BE2C (cell line): Measurements from ENCODE around the gene CLASP1.

Source experiments
- DNase-seq: peaks from one replicate; pipeline ENCODE4 v3.0.0-alpha.2; 2020
- H3K27me3 ChIP-seq: fragments of 250-450 bp; sonication (Bioruptor Pico); 2 replicates; pipeline ENCODE4 v1.5.1; 2020; ENCODE audit warnings: mild to moderate bottlenecking
- H3K36me3 ChIP-seq: fragments of 250-450 bp; sonication (Bioruptor Pico); 2 replicates; pipeline ENCODE4 v1.5.1; 2020; ENCODE audit warnings: mild to moderate bottlenecking
- H3K4me1 ChIP-seq: fragments of 250-450 bp; sonication (Bioruptor Pico); 2 replicates; pipeline ENCODE4 v1.5.1; 2020
- H3K4me3 ChIP-seq: 2 replicates; pipeline ENCODE4 v1.5.1; 2011; ENCODE audit warnings: low read depth, low read length
- H3K9me3 ChIP-seq: fragments of 250-450 bp; sonication (Bioruptor Pico); 2 replicates; pipeline ENCODE4 v1.5.1; 2020
- CTCF ChIP-seq: IDR thresholded peaks from 2 replicates; pipeline ENCODE4 v1.5.1; 2012; ENCODE audit warnings: mild to moderate bottlenecking, low read depth, low read length

The CLASP1 gene

GRCh38 chr2:121429927-121430520, 219.2 kb downstream of the CLASP1 start:
- H3K36me3 ChIP-seq, result 0 out of 2 replicates have a peak, but pooled peaks cover 8% of the 10 kb centered on the region
- H3K4me1 ChIP-seq, result no peaks in the 10 kb centered on the region
- no peak for DNase-seq
- TF ChIP-seq CTCF, result no peak
- H3K27me3 ChIP-seq, result no peaks in the 10 kb centered on the region
- H3K4me3 ChIP-seq, result no peak overlapping the region
- no peaks in the 10 kb centered on the region for H3K9me3 ChIP-seq

- no peak for DNase-seq
- Histone ChIP-seq H3K9me3 (no peaks in the 10 kb centered on the region), H3K4me1 (no peaks in the 10 kb centered on the region), H3K4me3 (no peak overlapping the region), H3K36me3 (0 out of 2 replicates have a peak, but pooled peaks cover 8% of the 10 kb centered on the region), H3K27me3 (no peaks in the 10 kb centered on the region)
- no peak for TF ChIP-seq CTCF
These were observed 220.0 kb downstream of the CLASP1 start for GRCh38 chr2:121429119-121429903.

GRCh38 chr2:121427187-121427689, 222.0 kb downstream of the CLASP1 start:
- Histone ChIP-seq H3K36me3 (0 out of 2 replicates have a peak, but pooled peaks cover 8% of the 10 kb centered on the region), H3K4me3 (no peak overlapping the region), H3K9me3 (no peaks in the 10 kb centered on the region), H3K27me3 (no peaks in the 10 kb centered on the region), H3K4me1 (no peaks in the 10 kb centered on the region)
- no peak for TF ChIP-seq CTCF
- DNase-seq, result no peak

- H3K27me3 ChIP-seq, result no peaks in the 10 kb centered on the region
- H3K4me1 ChIP-seq, result no peaks in the 10 kb centered on the region
- no peaks in the 10 kb centered on the region for H3K9me3 ChIP-seq
- no peak for DNase-seq
- H3K4me3 ChIP-seq, result no peak overlapping the region
- H3K36me3 ChIP-seq, result no peaks in the 10 kb centered on the region; the same call in 1 of the 2 replicates
- TF ChIP-seq CTCF, result no peak
These were observed 228.8 kb downstream of the CLASP1 start for GRCh38 chr2:121420486-121420885.

- Histone ChIP-seq H3K9me3 (no peaks in the 10 kb centered on the region), H3K27me3 (no peaks in the 10 kb centered on the region), H3K4me3 (no peak overlapping the region), H3K4me1 (no peaks in the 10 kb centered on the region), H3K36me3 (no peaks in the 10 kb centered on the region; the same call in 1 of the 2 replicates)
- TF ChIP-seq CTCF, result no peak
- no peak for DNase-seq
These were observed 230.1 kb downstream of the CLASP1 start for GRCh38 chr2:121419081-121419699.
